SIG-M5 (cell line): ENCODE measurements around the gene PCSK9.

Experiments used
- DNase-seq: peaks from one replicate; lab custom pipeline; 2025; lab: John Stamatoyannopoulos, UW

PCSK9 gene

GRCh38 chr1:55044617-55045397, 5.5 kb downstream of the PCSK9 start:
- no peak for DNase-seq

GRCh38 chr1:55045430-55045829, 6.1 kb downstream of the PCSK9 start:
- DNase-seq: no peak

DNA sequence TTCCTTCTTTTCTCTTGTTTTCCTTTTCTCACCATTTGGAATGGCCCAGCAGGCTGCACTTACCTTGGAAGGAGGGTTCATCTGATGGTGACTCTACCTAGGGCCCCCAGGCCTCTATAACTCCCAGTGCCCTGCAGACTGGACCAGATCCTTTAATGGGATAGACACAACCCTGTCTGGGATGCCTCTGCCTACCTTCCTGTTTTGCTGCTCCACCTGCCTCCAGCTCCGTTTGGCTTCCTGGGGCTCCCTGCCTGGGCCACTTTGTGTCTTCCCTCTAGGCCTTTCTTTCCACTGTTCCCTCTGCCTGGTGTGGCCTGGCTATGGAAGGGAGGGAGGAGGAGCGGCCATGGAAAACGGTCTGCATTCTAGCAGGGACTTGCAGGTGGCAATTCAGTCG, 7.5 kb downstream of the PCSK9 start:
- no peak for DNase-seq

GRCh38 chr1:55047611-55048010, 8.3 kb downstream of the PCSK9 start:
- no peak for DNase-seq

DNA sequence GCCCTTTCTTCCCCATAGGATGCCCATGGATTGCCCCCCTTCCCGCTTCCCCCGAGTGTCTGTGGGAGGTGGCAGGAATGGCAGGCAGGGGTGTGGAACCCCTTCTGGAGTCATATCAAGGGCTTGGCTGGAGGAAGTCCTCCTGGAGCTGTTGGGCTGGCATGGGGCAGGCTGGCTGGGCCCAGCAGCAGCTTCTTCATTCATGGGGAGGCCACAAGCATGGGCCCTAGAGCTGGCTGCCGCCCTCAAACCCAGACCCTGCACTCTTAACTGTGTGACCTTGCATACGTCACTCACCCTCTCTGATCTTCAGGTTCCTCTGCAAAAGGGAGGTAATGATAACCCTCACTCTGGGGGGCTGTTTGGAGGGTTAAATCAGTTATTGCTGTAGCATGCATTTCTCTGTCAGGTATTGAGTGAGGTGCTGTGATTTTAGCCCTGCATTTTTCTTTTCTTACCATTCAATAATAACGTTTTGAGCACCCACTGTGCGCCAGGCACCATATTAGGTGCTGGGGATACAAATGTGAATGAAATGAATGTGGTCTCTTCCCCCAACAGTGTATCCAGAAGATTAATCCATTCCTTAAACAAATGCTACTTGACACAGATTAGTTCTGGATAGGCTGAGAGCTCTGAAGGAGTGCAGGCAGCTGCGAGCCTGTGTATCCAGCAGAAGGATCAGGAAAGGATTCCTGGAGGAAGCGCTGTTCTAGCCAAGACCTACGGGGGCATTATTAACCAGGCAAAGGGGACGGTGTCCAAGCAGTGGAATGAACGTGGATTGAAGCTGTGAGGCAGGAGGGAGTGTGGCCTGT, 9.3 kb downstream of the PCSK9 start:
- DNase-seq: no peak

- DNase-seq: no peak
Measured at GRCh38 chr1:55049271-55049913, 10.0 kb downstream of the PCSK9 start.

DNA sequence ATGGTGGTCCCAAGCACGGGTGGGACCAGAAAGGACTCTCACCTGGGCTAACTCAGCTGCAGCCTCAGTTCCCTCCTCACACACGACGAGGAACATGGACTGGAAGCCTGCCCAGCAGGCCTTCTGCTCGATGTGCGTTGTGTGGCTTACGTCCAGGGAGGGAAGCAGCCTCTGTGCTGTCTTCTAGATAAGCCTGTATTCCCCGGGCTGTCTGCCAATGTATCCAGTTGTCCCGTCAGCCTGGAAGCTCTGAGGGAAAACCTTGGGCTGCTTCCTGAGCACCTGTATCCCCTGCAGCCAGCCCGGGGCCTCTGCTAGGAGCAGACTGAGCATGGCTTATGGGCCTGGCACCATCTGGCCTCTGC, 10.5 kb downstream of the PCSK9 start:
- DNase-seq: no peak

- DNase-seq: no peak
Measured at GRCh38 chr1:55050283-55050682, 10.9 kb downstream of the PCSK9 start.

DNA sequence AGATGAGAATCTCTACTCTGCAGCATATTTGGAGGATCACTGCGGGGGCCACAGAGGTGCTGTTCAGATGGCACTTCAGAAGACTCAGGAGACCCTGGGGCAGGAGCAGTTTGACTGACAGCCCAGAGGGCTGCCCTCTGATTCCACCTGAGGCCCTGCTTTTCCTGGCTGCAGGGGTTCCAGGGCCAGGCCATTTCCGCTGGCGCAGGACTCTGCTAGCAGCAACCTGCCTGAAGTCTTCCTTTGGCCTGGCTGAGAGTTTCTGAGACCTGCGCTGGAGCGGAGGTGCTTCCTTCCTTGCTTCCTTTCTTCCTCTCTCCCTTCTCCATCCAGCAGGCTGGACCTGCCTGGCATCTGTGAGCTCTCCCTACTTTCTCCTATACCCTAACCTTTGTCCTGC, 11.8 kb downstream of the PCSK9 start:
- DNase-seq: no peak

- DNase-seq: no peak
Measured at GRCh38 chr1:55051621-55052020, 12.3 kb downstream of the PCSK9 start.

DNA sequence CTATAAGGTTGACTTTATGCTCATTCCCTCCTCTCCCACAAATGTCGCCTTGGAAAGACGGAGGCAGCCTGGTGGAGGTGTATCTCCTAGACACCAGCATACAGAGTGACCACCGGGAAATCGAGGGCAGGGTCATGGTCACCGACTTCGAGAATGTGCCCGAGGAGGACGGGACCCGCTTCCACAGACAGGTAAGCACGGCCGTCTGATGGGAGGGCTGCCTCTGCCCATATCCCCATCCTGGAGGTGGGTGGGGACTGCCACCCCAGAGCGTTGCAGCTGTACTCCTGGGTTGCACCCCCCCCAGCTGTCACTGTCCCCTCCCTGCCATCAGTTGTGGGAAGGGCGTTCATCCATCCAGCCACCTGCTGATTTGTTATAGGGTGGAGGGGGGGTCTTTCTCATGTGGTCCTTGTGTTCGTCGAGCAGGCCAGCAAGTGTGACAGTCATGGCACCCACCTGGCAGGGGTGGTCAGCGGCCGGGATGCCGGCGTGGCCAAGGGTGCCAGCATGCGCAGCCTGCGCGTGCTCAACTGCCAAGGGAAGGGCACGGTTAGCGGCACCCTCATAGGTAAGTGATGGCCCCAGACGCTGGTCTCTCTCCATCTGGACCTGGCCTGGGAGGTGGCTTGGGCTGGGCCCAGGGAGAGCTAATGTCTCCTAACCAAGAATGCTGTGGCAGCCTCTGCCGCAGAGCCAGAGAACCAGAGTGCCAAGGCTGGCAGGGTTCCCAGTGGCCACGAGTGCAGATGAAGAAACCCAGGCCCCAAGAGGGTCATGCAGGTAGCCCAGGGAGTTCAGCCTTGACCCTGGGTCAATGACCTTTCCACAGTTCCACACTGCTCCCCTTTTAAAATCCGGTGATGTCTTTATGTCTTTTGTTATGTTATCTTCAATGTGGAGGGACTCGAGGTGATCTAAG, 13.1 kb downstream of the PCSK9 start:
- no peak for DNase-seq

GRCh38 chr1:55053265-55053954, 14.1 kb downstream of the PCSK9 start:
- no peak for DNase-seq

DNA sequence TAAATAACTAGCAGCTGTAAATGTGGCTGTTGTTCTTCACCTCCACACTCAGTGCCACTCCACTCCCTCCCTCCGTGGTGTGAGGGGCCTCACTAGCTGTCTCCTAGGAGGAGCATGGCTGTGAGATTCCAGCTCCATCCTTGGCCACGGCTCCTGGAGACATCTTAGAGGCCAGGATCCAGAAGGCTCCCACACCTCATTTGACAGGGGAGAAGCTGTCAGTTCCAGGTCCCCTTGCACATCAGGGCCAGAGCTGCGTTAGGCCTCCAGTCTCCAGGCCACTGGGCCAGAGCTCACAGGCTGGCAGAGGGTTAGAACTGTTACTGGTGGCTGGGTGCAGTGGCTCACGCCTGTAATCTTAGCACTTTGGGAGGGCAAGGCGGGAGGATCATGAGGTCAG, 15.0 kb downstream of the PCSK9 start:
- no peak for DNase-seq

DNA sequence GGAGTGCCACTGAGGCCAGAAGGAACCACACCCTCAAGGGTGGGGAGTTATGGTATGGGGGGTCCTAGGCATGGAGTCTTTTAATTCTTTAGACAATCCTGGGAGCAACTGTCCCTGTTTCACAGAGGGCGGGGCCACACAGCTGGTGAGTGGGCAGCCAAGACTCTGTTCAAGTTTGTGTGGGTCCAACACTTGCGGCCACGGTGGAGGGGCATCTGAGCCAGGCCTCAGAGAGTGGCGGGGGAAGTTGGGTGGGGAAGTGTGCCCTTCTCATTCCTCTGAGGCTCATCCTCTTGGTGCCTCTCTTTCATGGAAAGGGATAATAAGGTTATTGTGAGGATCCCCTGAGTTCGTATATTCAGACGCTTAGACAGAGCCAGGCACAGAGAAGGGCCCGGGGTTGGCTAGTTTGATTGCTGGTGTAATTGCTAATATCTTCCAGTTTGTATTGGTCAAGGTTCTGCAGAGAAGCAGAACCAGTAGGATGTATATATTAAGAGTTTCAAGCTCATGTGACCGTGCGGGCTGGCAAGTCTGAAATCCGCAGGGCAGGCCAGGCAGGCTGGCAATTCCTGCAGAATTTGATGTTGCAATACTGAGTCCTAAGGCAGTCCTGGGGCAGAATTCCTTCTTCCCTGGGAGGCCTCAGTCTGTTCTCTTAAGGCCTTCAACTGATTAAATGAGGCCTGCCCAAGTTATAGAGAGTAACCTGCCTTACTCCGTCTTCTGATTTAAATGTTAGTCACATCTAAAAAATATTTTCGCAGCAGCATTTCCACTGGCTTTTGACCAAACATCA, 15.9 kb downstream of the PCSK9 start:
- no peak for DNase-seq

DNA sequence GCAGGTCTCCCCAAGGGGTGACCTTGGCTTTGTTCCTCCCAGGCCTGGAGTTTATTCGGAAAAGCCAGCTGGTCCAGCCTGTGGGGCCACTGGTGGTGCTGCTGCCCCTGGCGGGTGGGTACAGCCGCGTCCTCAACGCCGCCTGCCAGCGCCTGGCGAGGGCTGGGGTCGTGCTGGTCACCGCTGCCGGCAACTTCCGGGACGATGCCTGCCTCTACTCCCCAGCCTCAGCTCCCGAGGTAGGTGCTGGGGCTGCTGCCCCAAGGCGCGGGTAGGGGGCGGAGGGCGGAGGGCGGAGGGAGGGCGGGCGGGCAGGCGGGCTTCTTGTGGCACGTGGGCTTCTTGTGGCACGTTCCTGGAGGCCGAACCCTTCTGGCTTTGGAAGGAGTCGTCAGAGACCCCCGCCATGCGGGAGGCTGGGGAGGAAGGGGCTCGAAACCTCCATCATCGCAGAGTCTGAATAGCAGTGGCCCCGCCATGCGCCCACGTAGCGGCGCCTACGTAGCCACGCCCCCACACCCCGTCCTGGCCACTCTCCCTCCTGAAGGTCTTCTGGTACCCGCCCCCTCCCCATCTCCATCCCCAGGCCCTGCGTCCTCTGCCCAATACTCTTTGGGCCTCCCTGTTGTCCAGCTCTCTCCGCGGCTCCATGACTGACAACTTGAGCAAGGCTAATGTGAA, 16.7 kb downstream of the PCSK9 start:
- no peak for DNase-seq

GRCh38 chr1:55056632-55056992, 17.3 kb downstream of the PCSK9 start:
- no peak for DNase-seq

DNA sequence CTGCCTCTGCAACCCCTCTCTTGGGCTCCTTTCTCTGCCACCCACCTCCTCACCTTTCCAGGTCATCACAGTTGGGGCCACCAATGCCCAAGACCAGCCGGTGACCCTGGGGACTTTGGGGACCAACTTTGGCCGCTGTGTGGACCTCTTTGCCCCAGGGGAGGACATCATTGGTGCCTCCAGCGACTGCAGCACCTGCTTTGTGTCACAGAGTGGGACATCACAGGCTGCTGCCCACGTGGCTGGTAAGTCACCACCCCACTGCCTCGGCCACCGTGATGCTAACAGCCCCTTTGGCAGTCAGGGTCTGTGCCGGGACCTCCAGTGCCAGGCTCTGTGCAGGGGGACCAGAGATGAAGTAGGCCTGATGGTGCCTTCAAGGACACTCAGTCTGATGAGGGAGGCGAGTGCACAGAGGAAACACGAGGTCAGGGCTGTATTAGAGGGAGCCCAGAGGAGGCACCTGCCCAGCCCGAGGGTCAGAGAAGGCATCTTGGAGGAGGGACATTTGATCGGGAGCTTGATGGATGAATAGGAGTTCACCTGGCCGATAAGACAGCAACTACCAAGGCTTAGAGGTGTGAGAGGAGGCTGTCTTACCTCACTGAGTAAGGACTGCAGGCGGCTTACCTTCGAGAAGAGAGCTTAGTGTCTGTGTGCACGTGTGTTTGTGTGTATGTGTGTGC, 18.1 kb downstream of the PCSK9 start:
- DNase-seq: no peak

- no peak for DNase-seq
Measured at GRCh38 chr1:55057956-55058298, 18.6 kb downstream of the PCSK9 start.

GRCh38 chr1:55059302-55060132, 20.2 kb downstream of the PCSK9 start:
- DNase-seq: no peak
